ENCODE measurements around the gene TDRKH.
A peak's percentile ranks its signal among the peaks of the same experiment; 100 is the strongest.

The TDRKH gene

DNA sequence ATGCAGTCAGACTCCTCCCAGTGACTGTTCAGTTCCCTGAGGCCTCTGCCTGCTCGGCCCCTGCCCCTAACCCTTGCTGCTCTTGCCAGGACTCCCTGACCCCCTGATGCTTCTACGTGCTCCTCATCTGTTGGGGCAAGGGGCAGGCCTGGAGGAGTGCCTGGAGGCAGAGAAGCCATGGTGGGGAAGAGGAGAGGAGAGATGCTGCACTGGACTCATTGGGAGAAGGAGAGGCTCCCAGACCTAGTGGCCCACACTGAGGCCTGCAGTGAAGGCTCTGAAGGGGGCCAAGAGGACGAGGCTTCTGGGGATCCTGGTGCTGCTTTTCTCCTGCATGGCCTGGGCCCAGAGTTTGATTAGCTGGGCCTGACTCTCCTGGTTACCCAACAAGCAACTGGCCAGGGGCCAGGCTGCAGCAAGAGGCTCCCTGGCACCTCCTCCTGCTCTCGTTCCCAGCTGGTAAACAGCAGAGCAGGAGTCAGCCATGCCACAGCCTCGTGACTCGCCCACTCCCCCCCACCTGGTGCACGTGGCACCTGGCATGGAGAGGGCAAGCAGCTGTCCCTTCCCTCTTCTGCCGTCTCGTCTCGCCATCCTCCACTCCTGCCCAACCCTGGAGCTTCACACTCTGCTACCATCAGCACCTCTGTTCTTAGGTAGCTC, 42.1 kb upstream of the TDRKH start:
- TF ChIP-seq CREB1 (IDR thresholded peaks at IDR 0.05; ENCODE audit: low read depth) (no peak), ZBTB7A (IDR thresholded peaks at IDR 0.05; ENCODE audit: low read depth) (no peak), RAD21 (IDR thresholded peaks at IDR 0.05; ENCODE audit: low read depth) (no peak), TCF12 (IDR thresholded peaks at IDR 0.05; ENCODE audit: low read depth) (0 out of 2 replicates have a peak, but pooled peaks have one; percentile 40), NFIC (IDR thresholded peaks at IDR 0.05) (peak; percentile 82), TEAD4 (IDR thresholded peaks at IDR 0.05) (no peak), EP300 (IDR thresholded peaks at IDR 0.05; ENCODE audit: borderline replicate concordance) (no peak), FOXM1 (IDR thresholded peaks at IDR 0.05; ENCODE audit: borderline replicate concordance, low read depth) (no peak), TAF1 (IDR thresholded peaks at IDR 0.05; ENCODE audit: low read depth) (no peak), CEBPB (IDR thresholded peaks at IDR 0.05) (peak; percentile 74), EGR1 (IDR thresholded peaks at IDR 0.05) (no peak), YY1 (IDR thresholded peaks at IDR 0.05; ENCODE audit: low read depth) (peak; percentile 58; the same call in 1 of the 2 replicates)
- TF ChIP-seq, protein P1, sequence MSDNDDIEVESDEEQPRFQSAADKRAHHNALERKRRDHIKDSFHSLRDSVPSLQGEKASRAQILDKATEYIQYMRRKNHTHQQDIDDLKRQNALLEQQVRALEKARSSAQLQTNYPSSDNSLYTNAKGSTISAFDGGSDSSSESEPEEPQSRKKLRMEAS (IDR thresholded peaks at IDR 0.05), result peak; percentile 98
- TF ChIP-seq, protein P2, sequence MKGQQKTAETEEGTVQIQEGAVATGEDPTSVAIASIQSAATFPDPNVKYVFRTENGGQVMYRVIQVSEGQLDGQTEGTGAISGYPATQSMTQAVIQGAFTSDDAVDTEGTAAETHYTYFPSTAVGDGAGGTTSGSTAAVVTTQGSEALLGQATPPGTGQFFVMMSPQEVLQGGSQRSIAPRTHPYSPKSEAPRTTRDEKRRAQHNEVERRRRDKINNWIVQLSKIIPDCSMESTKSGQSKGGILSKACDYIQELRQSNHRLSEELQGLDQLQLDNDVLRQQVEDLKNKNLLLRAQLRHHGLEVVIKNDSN (IDR thresholded peaks at IDR 0.05), result peak; percentile 74
- TF ChIP-seq, protein P3, sequence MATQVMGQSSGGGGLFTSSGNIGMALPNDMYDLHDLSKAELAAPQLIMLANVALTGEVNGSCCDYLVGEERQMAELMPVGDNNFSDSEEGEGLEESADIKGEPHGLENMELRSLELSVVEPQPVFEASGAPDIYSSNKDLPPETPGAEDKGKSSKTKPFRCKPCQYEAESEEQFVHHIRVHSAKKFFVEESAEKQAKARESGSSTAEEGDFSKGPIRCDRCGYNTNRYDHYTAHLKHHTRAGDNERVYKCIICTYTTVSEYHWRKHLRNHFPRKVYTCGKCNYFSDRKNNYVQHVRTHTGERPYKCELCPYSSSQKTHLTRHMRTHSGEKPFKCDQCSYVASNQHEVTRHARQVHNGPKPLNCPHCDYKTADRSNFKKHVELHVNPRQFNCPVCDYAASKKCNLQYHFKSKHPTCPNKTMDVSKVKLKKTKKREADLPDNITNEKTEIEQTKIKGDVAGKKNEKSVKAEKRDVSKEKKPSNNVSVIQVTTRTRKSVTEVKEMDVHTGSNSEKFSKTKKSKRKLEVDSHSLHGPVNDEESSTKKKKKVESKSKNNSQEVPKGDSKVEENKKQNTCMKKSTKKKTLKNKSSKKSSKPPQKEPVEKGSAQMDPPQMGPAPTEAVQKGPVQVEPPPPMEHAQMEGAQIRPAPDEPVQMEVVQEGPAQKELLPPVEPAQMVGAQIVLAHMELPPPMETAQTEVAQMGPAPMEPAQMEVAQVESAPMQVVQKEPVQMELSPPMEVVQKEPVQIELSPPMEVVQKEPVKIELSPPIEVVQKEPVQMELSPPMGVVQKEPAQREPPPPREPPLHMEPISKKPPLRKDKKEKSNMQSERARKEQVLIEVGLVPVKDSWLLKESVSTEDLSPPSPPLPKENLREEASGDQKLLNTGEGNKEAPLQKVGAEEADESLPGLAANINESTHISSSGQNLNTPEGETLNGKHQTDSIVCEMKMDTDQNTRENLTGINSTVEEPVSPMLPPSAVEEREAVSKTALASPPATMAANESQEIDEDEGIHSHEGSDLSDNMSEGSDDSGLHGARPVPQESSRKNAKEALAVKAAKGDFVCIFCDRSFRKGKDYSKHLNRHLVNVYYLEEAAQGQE (IDR thresholded peaks at IDR 0.05; ENCODE audit: low read depth), result no peak

DNA sequence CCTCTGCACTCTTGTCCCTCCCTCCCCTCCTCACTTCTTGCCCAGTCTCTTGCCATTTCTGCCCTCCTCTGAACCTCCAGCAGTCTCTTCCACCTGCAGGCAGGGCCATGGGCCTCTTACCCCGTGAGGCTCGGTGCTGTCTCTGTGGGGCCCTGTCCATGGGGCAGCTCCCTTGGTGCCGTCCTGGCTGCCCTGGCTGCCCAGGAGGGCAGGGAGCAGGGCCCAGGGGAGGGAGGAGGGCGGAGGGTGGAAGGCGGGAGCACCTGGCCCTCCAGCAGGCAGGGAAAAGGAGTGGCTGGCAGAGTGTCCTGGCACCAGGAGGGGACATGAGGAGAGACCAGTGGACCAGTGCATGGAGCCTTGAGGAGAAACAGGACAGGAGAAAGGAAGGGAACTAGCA, 41.3 kb upstream of the TDRKH start, which contains the start of gene RORC:
Gene RORC, minus strand, starts transcription at position 198 of the 400 bp plus-strand sequence. Its CDS starts 38 bp downstream, at position 160.
- TF ChIP-seq NFIC (IDR thresholded peaks at IDR 0.05) (peak; percentile 41; the same call in 1 of the 2 replicates), ZBTB7A (IDR thresholded peaks at IDR 0.05; ENCODE audit: low read depth) (no peak)
- TF ChIP-seq, protein P1 (IDR thresholded peaks at IDR 0.05), result 0 out of 2 replicates have a peak, but pooled peaks have one; percentile 35

DNA sequence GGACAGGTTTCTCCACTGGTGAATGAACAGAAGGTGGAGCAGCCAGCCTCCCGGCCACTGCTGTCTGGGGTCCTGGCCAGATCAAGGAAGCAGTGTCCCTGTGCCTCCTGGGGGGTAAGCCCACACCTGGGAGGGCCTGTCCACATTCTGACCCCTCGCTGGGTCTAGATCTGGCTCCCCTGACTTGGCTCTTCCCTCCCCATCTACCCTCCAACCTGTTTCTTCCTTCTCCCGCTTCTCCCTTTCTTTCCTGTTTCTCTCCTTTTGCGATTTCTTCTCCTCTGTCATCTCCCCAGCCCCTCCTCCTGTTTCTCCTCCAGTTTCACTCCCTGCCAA, 40.9 kb upstream of the TDRKH start:
- TF ChIP-seq, protein P3 (IDR thresholded peaks at IDR 0.05; ENCODE audit: low read depth), result no peak
- TF ChIP-seq, protein P1 (IDR thresholded peaks at IDR 0.05), result no peak
- TF ChIP-seq ZBTB7A (IDR thresholded peaks at IDR 0.05; ENCODE audit: low read depth) (no peak), FOXM1 (IDR thresholded peaks at IDR 0.05; ENCODE audit: borderline replicate concordance, low read depth) (no peak), EP300 (IDR thresholded peaks at IDR 0.05; ENCODE audit: borderline replicate concordance) (no peak), TEAD4 (IDR thresholded peaks at IDR 0.05) (no peak), YY1 (IDR thresholded peaks at IDR 0.05; ENCODE audit: low read depth) (no peak), CREB1 (IDR thresholded peaks at IDR 0.05; ENCODE audit: low read depth) (no peak), TAF1 (IDR thresholded peaks at IDR 0.05; ENCODE audit: low read depth) (no peak)
- TF ChIP-seq, protein P2 (IDR thresholded peaks at IDR 0.05), result no peak

DNA sequence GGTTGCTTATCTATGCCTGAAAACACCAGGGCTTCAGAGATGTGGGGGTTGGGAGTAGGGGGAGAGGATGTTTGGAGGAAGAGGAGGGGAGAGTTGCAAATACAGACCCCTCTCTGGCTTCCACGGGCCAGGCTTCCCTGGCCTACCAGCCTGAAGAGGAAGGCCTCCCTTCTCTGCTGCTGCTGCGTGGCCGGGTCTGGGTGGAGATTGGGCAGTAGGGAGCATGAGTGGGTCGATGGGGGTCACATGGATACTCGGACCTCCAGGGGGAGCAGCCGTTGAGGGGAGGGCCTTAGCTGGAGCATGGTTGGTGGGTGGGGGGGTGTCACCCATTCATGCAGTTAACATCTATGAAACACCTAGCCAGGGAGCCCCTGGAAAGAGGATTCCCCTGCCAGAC, 39.8 kb upstream of the TDRKH start:
- TF ChIP-seq NFIC (IDR thresholded peaks at IDR 0.05) (no peak), RAD21 (IDR thresholded peaks at IDR 0.05; ENCODE audit: low read depth) (no peak)

DNA sequence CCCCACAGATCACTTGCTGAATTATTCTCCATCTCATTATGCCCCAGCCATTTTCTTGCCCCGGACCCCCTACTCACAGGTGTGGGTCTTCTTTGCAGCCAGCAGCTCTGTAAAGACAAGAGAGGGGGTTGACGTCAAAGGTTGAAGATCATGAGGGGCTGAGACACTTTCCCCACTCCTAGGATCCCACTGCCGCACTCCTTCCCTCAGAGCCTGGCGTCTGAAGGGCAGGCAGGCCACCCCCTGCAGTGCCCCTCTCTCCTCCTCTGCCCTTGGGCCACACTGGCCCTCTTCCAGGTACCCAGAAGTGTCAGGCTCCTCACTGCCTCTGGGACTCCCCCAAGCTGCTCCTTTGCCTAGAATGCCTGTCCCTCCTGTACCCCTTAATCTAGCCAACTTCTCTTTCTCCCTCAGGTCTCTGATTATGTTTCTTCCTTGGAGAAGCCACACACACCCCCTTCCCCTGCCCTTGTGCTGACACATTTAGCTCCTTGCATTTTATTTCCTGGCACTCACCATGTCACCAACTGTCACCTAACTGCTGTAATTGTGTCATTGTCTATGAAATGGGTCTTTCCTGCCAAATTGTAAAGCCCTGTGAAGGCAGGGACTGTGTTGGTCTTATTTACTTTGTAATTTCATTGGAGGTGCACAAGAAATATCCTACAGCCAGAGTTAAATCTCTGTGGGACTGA, 39.2 kb upstream of the TDRKH start:
- TF ChIP-seq YY1 (IDR thresholded peaks at IDR 0.05; ENCODE audit: low read depth) (no peak), TAF1 (IDR thresholded peaks at IDR 0.05; ENCODE audit: low read depth) (no peak), CEBPB (IDR thresholded peaks at IDR 0.05) (no peak), TCF12 (IDR thresholded peaks at IDR 0.05; ENCODE audit: low read depth) (no peak), EGR1 (IDR thresholded peaks at IDR 0.05) (no peak)
- TF ChIP-seq, protein P1 (IDR thresholded peaks at IDR 0.05), result no peak
